GM06990 (cell line): ENCODE measurements around the gene CASK.

ENCODE experiments used
- DNase-seq: peaks from one replicate; pipeline ENCODE4 v3.0.0-alpha.2; 2011; ENCODE audit not compliant: insufficient read length; ENCODE audit errors: extremely low read depth
- H3K27me3 ChIP-seq: replicated peaks from 2 replicates; pipeline ENCODE4 v1.6.0; 2011; ENCODE audit warnings: low read length; ENCODE audit not compliant: control insufficient read depth, insufficient read depth
- H3K36me3 ChIP-seq: 2 replicates; pipeline ENCODE4 v1.5.1; 2011; ENCODE audit warnings: low read length; ENCODE audit not compliant: control insufficient read depth, insufficient read depth
- H3K4me3 ChIP-seq: replicated peaks from 2 replicates; pipeline ENCODE4 v1.5.1; 2011; ENCODE audit warnings: low read depth, mild to moderate bottlenecking, control low read depth, low read length
- CTCF ChIP-seq: IDR thresholded peaks from 2 replicates; pipeline ENCODE4 v1.5.1; 2011; ENCODE audit warnings: low read length, control low read depth, mild to moderate bottlenecking, inconsistent platforms; ENCODE audit not compliant: insufficient read depth, poor library complexity, severe bottlenecking

Gene CASK

GRCh38 chrX:41667631-41668030 lies 255.7 kb downstream of the CASK start:
- DNase-seq, result no peak
- Histone ChIP-seq H3K27me3 (no peaks in the 10 kb centered on the region), H3K4me3 (no peak overlapping the region), H3K36me3 (no peaks in the 10 kb centered on the region)
- TF ChIP-seq CTCF, result no peak

GRCh38 chrX:41666251-41666650 lies 257.1 kb downstream of the CASK start:
- no peak for TF ChIP-seq CTCF
- no peaks in the 10 kb centered on the region for H3K36me3 ChIP-seq
- H3K4me3 ChIP-seq, result no peak overlapping the region
- H3K27me3 ChIP-seq, result no peaks in the 10 kb centered on the region
- DNase-seq, result no peak

GRCh38 chrX:41665686-41666085 lies 257.7 kb downstream of the CASK start:
- Histone ChIP-seq H3K36me3 (no peaks in the 10 kb centered on the region), H3K27me3 (no peaks in the 10 kb centered on the region), H3K4me3 (no peak overlapping the region)
- DNase-seq, result no peak
- no peak for TF ChIP-seq CTCF

- DNase-seq, result no peak
- Histone ChIP-seq H3K36me3 (no peaks in the 10 kb centered on the region), H3K27me3 (no peaks in the 10 kb centered on the region), H3K4me3 (no peak overlapping the region)
- no peak for TF ChIP-seq CTCF
Measured at GRCh38 chrX:41664908-41665307, 258.4 kb downstream of the CASK start.

- H3K36me3 ChIP-seq, result no peaks in the 10 kb centered on the region
- DNase-seq, result no peak
- H3K4me3 ChIP-seq, result no peak overlapping the region
- TF ChIP-seq CTCF, result no peak
- H3K27me3 ChIP-seq, result no peaks in the 10 kb centered on the region
Measured at GRCh38 chrX:41664375-41664901, 258.9 kb downstream of the CASK start.
